Left renal cortex interstitium (tissue), 4 donors: ENCODE measurements around the gene CCZ1. TPM values are rescaled to one million over a fixed set of nuclear protein-coding genes. Genes with fewer than 3 reads are reported as not detected.
"Not testable (repeated sequence)": the region's sequence is repeated elsewhere in the genome, so short reads cannot be mapped to it uniquely, and the experiment has no call there.

Source experiments
- DNase-seq, 4 donors: peaks; one replicate each; pipeline ENCODE4 v3.0.0-alpha.2; 2013; ENCODE audit warnings: low read depth in 4 of 4, low spot score in 2 of 4, missing footprints in 1 of 4
- polyA plus RNA-seq, 4 donors: library from polyadenylated mRNA; unstranded; fragments of 120-200 nt; gene quantifications; one replicate each; pipeline ENCODE4 v1.2.1, GENCODE V29; 2013; ENCODE audit not compliant: insufficient read length in 4 of 4

Gene CCZ1
- polyA plus RNA-seq, 4 donors: 78.9 to 96.3 (median 89.3) TPM

DNA sequence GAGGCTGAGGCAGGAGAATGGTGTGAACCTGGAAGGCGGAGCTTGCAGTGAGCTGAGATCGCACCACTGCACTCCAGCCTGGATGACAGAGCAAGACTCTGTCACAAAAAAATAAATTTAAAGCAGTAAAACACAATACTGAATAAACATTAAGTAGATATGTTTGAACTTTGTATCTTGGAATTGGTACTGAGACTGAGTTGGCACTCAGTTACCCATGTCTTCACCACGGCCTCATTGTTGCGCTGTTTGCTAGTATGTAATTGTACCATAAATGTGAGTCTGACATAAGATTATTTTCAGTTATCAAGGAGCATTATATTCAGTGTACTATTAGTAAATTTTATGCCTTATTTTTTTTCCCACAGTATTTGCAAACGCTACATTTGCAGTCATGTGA, 6.2 kb downstream of the CCZ1 start:
- DNase-seq: not testable (repeated sequence)

DNA sequence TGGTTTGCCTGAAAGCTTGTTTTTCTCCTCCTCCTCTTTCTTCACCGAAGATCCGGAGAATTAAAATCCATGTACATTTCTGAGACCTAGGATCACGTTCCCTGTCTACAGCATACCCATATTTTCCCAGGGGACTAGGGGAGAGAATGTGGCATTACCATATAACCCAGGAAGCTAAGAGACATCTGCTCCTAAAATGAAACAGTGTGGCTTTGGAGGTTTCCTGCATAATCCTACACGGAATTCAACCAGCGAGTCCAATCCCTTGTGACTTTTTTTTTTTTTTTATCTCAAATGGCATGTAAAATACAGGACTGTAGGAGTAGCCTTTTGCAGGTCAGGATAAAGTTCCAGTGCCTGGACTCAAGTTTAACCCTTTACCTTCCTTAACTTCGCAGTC, 10.3 kb downstream of the CCZ1 start:
- DNase-seq: not testable (repeated sequence)

DNA sequence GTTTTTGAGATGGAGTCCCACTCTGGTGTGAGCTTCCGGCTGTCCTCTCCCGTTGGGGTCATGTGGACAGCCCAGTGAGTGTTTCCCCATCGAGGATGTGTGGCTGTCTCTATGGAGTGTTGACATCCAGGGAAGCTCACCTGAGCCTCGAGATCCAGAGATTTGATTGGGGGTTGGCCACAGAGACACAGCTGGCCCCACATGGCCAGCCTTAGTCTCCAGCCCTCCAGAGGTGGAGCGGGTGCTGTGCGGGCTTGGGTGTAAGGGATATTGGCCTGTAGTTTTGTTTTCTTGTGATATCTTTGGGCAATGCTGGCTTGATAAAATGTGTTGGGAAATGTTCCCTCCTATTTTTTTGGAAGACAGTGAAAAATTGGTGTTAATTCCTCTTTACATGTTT, 18.0 kb downstream of the CCZ1 start:
- not testable (repeated sequence) for DNase-seq

DNA sequence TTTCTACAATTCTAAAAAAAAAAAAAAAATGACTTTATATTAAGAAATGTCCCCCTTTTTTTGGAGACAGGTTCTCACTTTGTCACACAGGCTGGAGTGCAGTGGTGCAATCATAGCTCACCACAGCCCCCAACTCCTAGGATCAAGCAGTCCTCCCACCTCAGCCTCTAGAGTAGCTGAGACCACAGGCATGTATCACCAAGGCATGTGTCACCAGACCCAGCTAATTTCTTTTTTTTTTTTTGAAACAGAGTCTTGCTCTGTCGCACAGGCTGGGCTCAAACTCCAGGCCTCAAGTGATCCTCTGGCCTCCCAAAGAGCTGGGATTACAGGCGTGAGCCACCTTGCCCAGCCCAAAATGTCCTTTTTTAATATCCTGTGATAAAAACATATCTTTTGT, 25.6 kb downstream of the CCZ1 start:
- not testable (repeated sequence) for DNase-seq

DNA sequence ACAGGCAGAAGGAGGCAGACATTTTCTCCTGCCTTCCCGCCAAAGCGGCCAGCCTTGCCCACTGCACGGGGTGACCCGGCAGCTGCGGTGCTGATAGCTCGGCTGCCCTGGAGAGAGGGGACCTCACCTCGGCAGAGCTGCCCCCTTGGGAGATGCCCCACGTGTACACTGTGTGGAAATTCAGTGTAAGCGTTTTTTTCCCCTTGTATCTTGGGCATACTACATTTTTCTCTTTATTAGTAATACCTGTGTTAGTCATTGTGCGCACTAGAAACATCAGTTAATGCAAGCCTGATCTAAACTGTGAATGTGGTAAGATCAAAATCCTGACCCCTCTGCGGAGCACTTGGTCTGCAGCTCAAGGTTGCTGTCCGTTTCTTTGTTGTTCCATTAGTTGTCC, 26.1 kb downstream of the CCZ1 start:
- DNase-seq: not testable (repeated sequence)

DNA sequence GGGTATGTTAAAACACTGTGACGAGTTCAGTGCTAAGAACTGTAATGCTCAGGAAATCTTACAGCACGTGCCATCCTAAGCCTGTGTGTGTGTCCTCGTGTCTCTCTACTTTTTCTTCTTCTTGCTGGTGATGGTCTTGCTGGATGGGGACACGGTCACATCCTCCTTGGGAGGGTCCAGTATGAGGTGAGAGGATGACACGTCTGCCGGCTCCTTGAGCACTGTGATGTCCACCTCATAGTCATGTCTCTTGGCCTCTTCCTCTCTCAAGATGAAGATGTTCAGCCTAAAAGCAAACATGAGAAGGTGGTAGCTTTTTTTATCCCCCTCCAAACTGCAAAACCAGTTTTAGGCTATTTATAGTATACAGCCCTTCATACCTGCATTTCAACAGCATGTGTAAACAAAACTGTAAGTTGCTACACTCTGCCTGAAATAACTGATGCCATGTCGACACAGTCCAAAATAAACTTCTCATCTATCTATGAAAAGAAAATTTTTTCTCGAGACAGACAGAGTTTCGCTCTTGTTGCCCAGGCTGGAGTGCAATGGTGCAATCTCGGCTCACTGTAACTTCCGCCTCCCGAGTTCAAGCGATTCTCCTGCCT, 27.8 kb downstream of the CCZ1 start:
- DNase-seq: not testable (repeated sequence)

DNA sequence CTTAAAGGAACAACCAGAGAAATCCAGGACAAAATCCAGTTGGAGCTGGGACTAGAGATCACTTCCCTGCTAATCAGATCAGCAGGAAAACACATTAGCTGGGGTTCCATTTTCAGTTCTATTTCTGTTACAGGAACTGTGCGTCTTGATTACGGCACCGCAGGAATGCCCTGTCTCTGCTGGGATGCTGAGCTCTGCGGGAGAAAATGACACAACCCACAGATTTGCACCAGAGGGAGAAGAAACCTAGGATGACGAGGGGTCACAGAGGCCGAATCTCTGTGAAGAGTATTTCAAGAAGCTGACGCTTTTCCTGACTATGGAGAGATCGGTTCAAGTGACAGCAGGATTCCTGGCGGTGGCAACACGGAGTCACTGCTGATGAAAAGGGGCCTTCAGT, 31.8 kb downstream of the CCZ1 start:
- not testable (repeated sequence) for DNase-seq

DNA sequence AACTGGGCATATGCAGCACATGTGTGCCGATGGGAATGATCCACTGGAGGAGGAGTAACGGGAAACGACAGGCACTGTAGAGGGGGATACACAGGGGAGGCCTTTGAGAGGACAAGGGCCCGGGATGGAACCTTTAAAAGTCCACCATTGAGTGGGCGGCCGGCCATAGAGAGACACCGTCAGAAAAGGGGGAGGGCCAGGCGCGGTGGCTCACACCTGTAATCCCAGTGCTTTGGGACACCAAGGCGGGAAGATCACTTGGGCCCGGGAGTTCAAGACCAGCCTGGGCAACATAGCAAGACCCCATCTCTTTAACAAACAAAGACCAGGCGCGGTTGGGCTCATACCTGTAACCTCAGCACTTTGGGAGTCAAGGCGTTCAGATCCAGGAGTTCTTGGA, 32.7 kb downstream of the CCZ1 start:
- DNase-seq: not testable (repeated sequence)

DNA sequence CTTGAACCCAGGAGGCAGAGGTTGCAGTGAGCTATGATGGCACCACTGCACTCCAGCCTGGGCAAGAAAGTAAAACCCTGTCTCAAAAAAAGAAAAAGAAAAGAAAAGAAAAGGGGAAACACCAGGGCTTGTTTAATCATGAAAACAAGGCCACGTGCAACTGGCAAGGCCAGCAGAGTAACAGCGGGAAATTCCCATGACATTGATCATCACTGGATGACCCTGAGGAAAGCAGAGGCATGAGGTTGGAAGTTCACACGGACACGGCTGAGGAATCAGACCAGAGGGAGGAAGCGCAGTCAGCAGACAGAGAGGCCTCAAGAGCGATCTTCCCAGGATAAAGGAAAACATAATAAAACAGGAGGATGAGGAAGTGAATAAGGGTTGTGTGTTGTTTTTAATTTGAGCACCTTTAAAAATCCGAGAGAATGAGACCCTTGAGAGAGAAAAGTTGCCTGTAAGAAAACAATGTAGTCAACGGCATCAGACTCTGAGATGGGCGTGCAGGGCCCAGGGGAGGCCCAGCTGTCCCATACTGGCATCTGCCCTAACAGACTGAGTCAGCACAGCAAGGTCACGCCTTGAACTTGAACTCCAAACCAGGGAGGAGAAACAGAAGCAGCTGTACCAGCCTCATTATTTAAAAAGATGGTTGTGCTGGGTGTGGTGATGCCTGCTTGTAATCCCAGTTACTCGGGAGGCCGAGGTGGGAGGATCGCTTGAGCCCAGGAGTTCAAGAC, 33.5 kb downstream of the CCZ1 start:
- peak in 1 of 4 donors; percentile 13 for DNase-seq

DNA sequence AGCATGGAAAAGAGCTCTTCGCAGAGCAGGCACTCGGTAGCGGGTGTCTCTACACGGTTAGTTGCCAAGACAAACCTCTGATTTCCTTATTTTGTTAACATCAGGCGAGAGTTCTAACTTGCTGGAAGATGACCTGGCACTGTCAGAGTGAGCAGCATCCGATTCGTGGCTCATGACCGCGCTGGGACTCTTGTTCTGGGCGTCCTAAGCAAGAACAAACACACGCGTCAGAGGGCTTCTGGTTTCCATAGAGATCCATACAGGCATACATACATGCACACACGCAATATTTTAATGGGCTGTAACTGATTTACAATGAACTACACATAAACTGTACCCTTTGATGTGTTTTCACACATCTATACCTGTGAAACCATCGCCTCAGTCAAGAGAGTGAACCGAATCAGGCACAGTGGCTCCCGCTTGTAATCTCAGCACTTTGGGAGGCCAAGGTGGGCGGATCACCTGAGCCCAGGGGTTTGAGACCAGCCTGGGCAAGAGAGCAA, 36.5 kb downstream of the CCZ1 start:
- DNase-seq: not testable (repeated sequence)

DNA sequence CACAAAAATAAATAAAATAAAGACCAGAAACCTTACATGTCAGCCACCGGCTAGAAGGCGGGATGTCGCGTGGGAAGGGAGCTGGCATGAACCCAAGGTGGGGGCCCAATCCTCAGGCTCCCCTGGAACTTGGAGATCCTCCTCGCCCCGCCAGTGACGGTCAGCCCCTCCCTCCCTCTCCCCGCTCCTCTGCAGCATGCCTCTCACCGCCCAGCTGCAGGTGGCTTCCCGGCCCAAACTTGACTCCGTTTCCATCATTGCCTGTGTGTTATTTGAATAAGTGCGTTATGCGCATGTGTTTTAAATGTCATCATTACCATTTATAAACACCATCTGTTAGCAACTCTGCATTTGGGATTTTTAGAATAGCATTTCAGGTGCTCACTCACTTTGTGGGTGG, 64.7 kb downstream of the CCZ1 start:
- not testable (repeated sequence) for DNase-seq

DNA sequence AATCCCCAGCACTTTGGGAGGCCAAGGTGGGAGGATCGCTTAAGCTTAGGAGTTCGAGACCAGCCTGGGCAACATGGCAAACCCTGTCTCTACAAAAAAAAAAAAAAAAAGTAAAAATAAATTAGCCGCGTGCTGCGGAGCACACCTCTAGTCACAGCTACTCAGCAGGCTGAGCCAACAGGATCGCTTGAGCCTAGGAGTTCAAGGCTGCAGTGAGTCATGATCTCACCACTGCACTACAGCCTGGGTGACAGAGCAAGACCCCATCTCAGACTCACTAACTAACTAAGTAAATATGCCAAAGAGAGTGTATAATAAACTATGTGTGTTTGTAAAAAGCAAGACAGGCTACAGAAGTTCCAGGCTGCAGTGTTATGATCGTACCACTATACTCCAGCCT, 65.3 kb downstream of the CCZ1 start:
- DNase-seq: not testable (repeated sequence)

DNA sequence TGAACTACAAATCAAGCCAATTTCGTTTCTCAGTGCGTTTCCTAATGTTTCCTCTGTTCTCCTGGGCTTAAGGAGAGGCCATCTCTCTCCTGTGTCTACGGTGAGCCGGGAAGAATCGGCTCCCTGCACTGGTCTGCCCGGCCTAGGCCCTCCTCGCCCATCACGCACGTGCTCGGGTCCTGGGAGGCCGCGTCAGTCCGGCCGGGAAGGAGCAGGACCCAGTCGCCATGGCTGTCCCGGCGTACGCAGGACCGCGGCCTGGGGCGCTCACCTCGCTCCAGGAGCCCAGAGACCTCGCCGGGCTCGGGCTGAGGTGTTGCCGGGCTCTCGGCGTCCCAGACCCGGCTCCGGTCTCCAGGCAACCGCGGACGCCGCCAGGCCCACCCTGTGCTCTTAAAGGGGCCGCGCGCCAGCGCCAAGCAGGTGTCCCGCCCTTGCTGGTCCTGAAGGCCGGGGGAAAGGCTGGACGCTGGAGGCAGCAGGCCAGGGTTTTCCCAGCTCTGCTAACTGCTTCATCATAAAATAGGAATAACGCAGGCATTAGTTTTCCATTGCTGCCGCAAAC, 71.9 kb downstream of the CCZ1 start, which contains the start of gene RSPH10B:
TSS of gene RSPH10B (minus strand) at position 343 of the 565 bp plus-strand sequence. CDS start 3,573 bp downstream, outside the sequence.
- DNase-seq: not testable (repeated sequence)

DNA sequence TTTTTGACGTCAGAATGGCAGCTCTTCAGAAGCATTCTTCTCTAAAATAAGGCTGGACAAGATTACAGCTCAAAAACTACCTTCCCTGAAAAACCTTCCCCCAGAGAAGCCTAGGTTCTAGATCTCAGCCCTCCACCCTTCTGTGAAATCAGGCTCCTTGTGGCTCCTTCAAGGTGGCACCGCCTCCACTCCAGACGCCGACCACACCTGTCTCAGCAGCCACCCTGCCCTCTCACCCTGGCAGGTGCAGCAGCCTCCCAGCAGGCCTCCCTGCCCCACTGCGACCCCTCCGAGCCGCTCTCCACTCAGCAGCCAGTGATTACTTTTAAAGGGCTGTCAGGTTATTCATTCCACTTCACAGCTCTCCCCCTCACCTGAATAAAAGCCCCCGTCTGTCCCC, 75.0 kb downstream of the CCZ1 start:
- not testable (repeated sequence) for DNase-seq

Other genes with a start within 250 kb of the CCZ1 start
- gene RNF216, start 117.1 kb upstream of the CCZ1 start, polyA plus RNA-seq: 10 to 100 TPM; 32.2 to 38.7 (median 36.0) TPM
- under 1 TPM; 0.23 to 0.93 (median 0.49) TPM for gene OCM, start 17.9 kb upstream of the CCZ1 start, polyA plus RNA-seq
- gene RSPH10B, start 72.0 kb downstream of the CCZ1 start, polyA plus RNA-seq: 1 to 10 TPM in 2 of 4 donors, under 1 TPM in 2; 0.21 to 1.9 (median 1.1) TPM
- gene PMS2, start 110.3 kb downstream of the CCZ1 start, polyA plus RNA-seq: 10 to 100 TPM; 19.4 to 26.4 (median 22.6) TPM
- 10 to 100 TPM; 23.4 to 28.5 (median 25.4) TPM for gene AIMP2, start 110.5 kb downstream of the CCZ1 start, polyA plus RNA-seq
- gene ANKRD61, start 132.6 kb downstream of the CCZ1 start, polyA plus RNA-seq: 1 to 10 TPM in 2 of 4 donors, under 1 TPM in 2; 0.40 to 4.1 (median 2.2) TPM
- 100 to 1,000 TPM in 2 of 4 donors, 10 to 100 TPM in 2; 81.7 to 114 (median 101) TPM for gene EIF2AK1, start 160.4 kb downstream of the CCZ1 start, polyA plus RNA-seq
- gene USP42, start 206.2 kb downstream of the CCZ1 start, polyA plus RNA-seq: 10 to 100 TPM; 19.5 to 21.4 (median 20.4) TPM